SJSA1 (cell line): ENCODE results near the gene CPNE6. TPM values are rescaled to one million over a fixed set of nuclear protein-coding genes. Genes with fewer than 3 reads are reported as not detected.

Experiments
- DNase-seq, 2 experiments: peaks; one replicate each; pipeline ENCODE4 v3.0.0-alpha.2; 2015 to 2020; ENCODE audit warnings: low spot score in 2 of 2, low read depth in 1 of 2
- H3K27ac ChIP-seq: fragments of 250-450 bp; sonication (Bioruptor Pico); 2 replicates; pipeline ENCODE4 v1.5.1; 2020; ENCODE audit warnings: mild to moderate bottlenecking, moderate library complexity
- H3K27me3 ChIP-seq: fragments of 250-450 bp; sonication (Bioruptor Pico); replicated peaks from 2 replicates; pipeline ENCODE4 v1.5.1; 2020; ENCODE audit warnings: mild to moderate bottlenecking, moderate library complexity
- H3K36me3 ChIP-seq: fragments of 250-450 bp; sonication (Bioruptor Pico); 2 replicates; pipeline ENCODE4 v1.5.1; 2020; ENCODE audit warnings: mild to moderate bottlenecking
- H3K4me1 ChIP-seq: fragments of 250-450 bp; sonication (Bioruptor Pico); replicated peaks from 2 replicates; pipeline ENCODE4 v1.6.1; 2021; ENCODE audit warnings: mild to moderate bottlenecking
- H3K4me3 ChIP-seq: fragments of 250-450 bp; sonication (Bioruptor Pico); 2 replicates; pipeline ENCODE4 v1.5.1; 2020; ENCODE audit warnings: mild to moderate bottlenecking
- H3K9me3 ChIP-seq: fragments of 250-450 bp; sonication (Bioruptor Pico); replicated peaks from 2 replicates; pipeline ENCODE4 v1.5.1; 2020; ENCODE audit warnings: mild to moderate bottlenecking
- total RNA-seq: library from RNA; depleted of rRNA; stranded (reverse); fragments of >200 nt; shearing (Covaris generic); gene quantifications from 2 replicates; pipeline ENCODE4 v1.2.3, GENCODE V29; 2014

CPNE6 gene
- total RNA-seq, 1 experiment from 2014 or later: not detected

GRCh38 chr14:24080142-24080530 lies 8.8 kb downstream of the CPNE6 start:
- Histone ChIP-seq H3K27ac (no peak overlapping the region), H3K9me3 (no peaks in the 10 kb centered on the region), H3K36me3 (no peaks in the 10 kb centered on the region), H3K27me3 (peaks cover 34% of the 10 kb centered on the region), H3K4me1 (peaks cover 10% of the 10 kb centered on the region), H3K4me3 (no peak overlapping the region)
- no peak for DNase-seq

- no peaks in the 10 kb centered on the region for H3K9me3 ChIP-seq
- no peaks in the 10 kb centered on the region for H3K36me3 ChIP-seq
- H3K27ac ChIP-seq: no peak overlapping the region
- peaks cover 34% of the 10 kb centered on the region for H3K27me3 ChIP-seq
- peak in 1 of 2 experiments; percentile 12 for DNase-seq
- H3K4me1 ChIP-seq: peaks cover 10% of the 10 kb centered on the region
- peak overlapping the region; percentile 33 for H3K4me3 ChIP-seq
Observed at GRCh38 chr14:24080888-24081738, 9.8 kb downstream of the CPNE6 start.

GRCh38 chr14:24081739-24082211 lies 10.4 kb downstream of the CPNE6 start:
- H3K9me3 ChIP-seq: no peaks in the 10 kb centered on the region
- peaks cover 34% of the 10 kb centered on the region for H3K27me3 ChIP-seq
- peaks cover 10% of the 10 kb centered on the region for H3K4me1 ChIP-seq
- H3K36me3 ChIP-seq: no peaks in the 10 kb centered on the region
- DNase-seq: no peak
- no peak overlapping the region for H3K27ac ChIP-seq
- H3K4me3 ChIP-seq: no peak overlapping the region

- H3K9me3 ChIP-seq: no peaks in the 10 kb centered on the region
- H3K4me1 ChIP-seq: peaks cover 10% of the 10 kb centered on the region
- no peak overlapping the region for H3K4me3 ChIP-seq
- H3K27ac ChIP-seq: no peak overlapping the region
- peaks cover 34% of the 10 kb centered on the region for H3K27me3 ChIP-seq
- no peaks in the 10 kb centered on the region for H3K36me3 ChIP-seq
- no peak for DNase-seq
Observed at GRCh38 chr14:24082411-24083080, 11.2 kb downstream of the CPNE6 start.

- Histone ChIP-seq H3K4me1 (peaks cover 10% of the 10 kb centered on the region), H3K4me3 (no peak overlapping the region), H3K27ac (no peak overlapping the region), H3K36me3 (no peaks in the 10 kb centered on the region), H3K27me3 (peaks cover 34% of the 10 kb centered on the region), H3K9me3 (no peaks in the 10 kb centered on the region)
- no peak for DNase-seq
Observed at GRCh38 chr14:24083462-24083861, 12.1 kb downstream of the CPNE6 start.

GRCh38 chr14:24084440-24084839 lies 13.1 kb downstream of the CPNE6 start:
- peaks cover 10% of the 10 kb centered on the region for H3K4me1 ChIP-seq
- no peak overlapping the region for H3K4me3 ChIP-seq
- no peak for DNase-seq
- H3K36me3 ChIP-seq: no peaks in the 10 kb centered on the region
- H3K9me3 ChIP-seq: no peaks in the 10 kb centered on the region
- H3K27me3 ChIP-seq: peaks cover 34% of the 10 kb centered on the region
- no peak overlapping the region for H3K27ac ChIP-seq

GRCh38 chr14:24085215-24085614 lies 13.9 kb downstream of the CPNE6 start:
- no peak for DNase-seq
- H3K36me3 ChIP-seq: no peaks in the 10 kb centered on the region
- peaks cover 34% of the 10 kb centered on the region for H3K27me3 ChIP-seq

GRCh38 chr14:24086193-24086955 lies 15.0 kb downstream of the CPNE6 start:
- H3K4me3 ChIP-seq: no peak overlapping the region
- no peaks in the 10 kb centered on the region for H3K36me3 ChIP-seq
- no peak for DNase-seq
- H3K4me1 ChIP-seq: peaks cover 2% of the 10 kb centered on the region
- H3K9me3 ChIP-seq: no peaks in the 10 kb centered on the region
- H3K27me3 ChIP-seq: peaks cover 22% of the 10 kb centered on the region
- H3K27ac ChIP-seq: no peak overlapping the region

More at GRCh38 chr14:24085215-24085614, 13.9 kb downstream of the CPNE6 start:
- peaks cover 10% of the 10 kb centered on the region for H3K4me1 ChIP-seq
- H3K4me3 ChIP-seq: no peak overlapping the region
- no peak overlapping the region for H3K27ac ChIP-seq
- no peaks in the 10 kb centered on the region for H3K9me3 ChIP-seq

GRCh38 chr14:24087004-24087403 lies 15.6 kb downstream of the CPNE6 start:
- Histone ChIP-seq H3K4me1 (no peaks in the 10 kb centered on the region), H3K27me3 (peaks cover 16% of the 10 kb centered on the region), H3K27ac (no peak overlapping the region), H3K9me3 (no peaks in the 10 kb centered on the region), H3K4me3 (no peak overlapping the region), H3K36me3 (no peaks in the 10 kb centered on the region)
- no peak for DNase-seq

- Histone ChIP-seq H3K36me3 (no peaks in the 10 kb centered on the region), H3K27me3 (peaks cover 5% of the 10 kb centered on the region), H3K9me3 (no peaks in the 10 kb centered on the region), H3K27ac (no peak overlapping the region), H3K4me3 (no peak overlapping the region), H3K4me1 (no peaks in the 10 kb centered on the region)
- no peak for DNase-seq
Observed at GRCh38 chr14:24088095-24088494, 16.7 kb downstream of the CPNE6 start.

GRCh38 chr14:24089890-24090289 lies 18.5 kb downstream of the CPNE6 start:
- 0 out of 2 replicates have a peak, but pooled peaks cover 2% of the 10 kb centered on the region for H3K9me3 ChIP-seq
- no peak for DNase-seq

GRCh38 chr14:24092110-24092504 lies 20.7 kb downstream of the CPNE6 start:
- Histone ChIP-seq H3K9me3 (0 out of 2 replicates have a peak, but pooled peaks cover 2% of the 10 kb centered on the region), H3K36me3 (no peaks in the 10 kb centered on the region), H3K4me3 (no peak overlapping the region), H3K27ac (no peak overlapping the region), H3K4me1 (peaks cover 20% of the 10 kb centered on the region), H3K27me3 (no peaks in the 10 kb centered on the region)
- no peak for DNase-seq

More at GRCh38 chr14:24089890-24090289, 18.5 kb downstream of the CPNE6 start:
- H3K27ac ChIP-seq: no peak overlapping the region
- no peak overlapping the region for H3K4me3 ChIP-seq
- H3K27me3 ChIP-seq: no peaks in the 10 kb centered on the region
- H3K4me1 ChIP-seq: peaks cover 11% of the 10 kb centered on the region
- H3K36me3 ChIP-seq: no peaks in the 10 kb centered on the region

GRCh38 chr14:24092505-24093206 lies 21.3 kb downstream of the CPNE6 start:
- no peak for DNase-seq
- H3K36me3 ChIP-seq: no peaks in the 10 kb centered on the region
- 0 out of 2 replicates have a peak, but pooled peaks cover 2% of the 10 kb centered on the region for H3K9me3 ChIP-seq
- H3K27ac ChIP-seq: no peak overlapping the region
- no peaks in the 10 kb centered on the region for H3K27me3 ChIP-seq
- H3K4me3 ChIP-seq: no peak overlapping the region
- H3K4me1 ChIP-seq: peaks cover 20% of the 10 kb centered on the region
